ENCODE data around the gene PHC2.

PHC2 gene

GRCh38 chr1:33375316-33375715, 55.6 kb downstream of the PHC2 start:
- no peak overlapping the region for H3K27ac ChIP-seq
- H3K9ac ChIP-seq = no peak overlapping the region

GRCh38 chr1:33374336-33375105, 56.4 kb downstream of the PHC2 start:
- no peaks in the 10 kb centered on the region for H3K4me1 ChIP-seq
- no peaks in the 10 kb centered on the region for H3K27me3 ChIP-seq (ENCODE audit: control insufficient read depth, insufficient read depth, low read length)
- H3K9ac ChIP-seq = no peak overlapping the region
- H2AFZ ChIP-seq = no peak overlapping the region
- H3K36me3 ChIP-seq (ENCODE audit: control insufficient read depth, insufficient read depth, low read length) = no peaks in the 10 kb centered on the region
- no peak for TF ChIP-seq CTCF (IDR thresholded peaks at IDR 0.05)
- no peaks in the 10 kb centered on the region for H3K9me3 ChIP-seq (ENCODE audit: control insufficient read depth, low read length)
- no peaks in the 10 kb centered on the region for H3K79me2 ChIP-seq
- no peak overlapping the region for H3K4me2 ChIP-seq (ENCODE audit: low read length)
- no peak overlapping the region for H3K4me3 ChIP-seq (ENCODE audit: low read depth, low read length)
- H3K27ac ChIP-seq = no peak overlapping the region

More at GRCh38 chr1:33375316-33375715, 55.6 kb downstream of the PHC2 start:
- no peak overlapping the region for H3K4me2 ChIP-seq (ENCODE audit: low read length)
- peaks cover 5% of the 10 kb centered on the region for H3K4me1 ChIP-seq
- H3K27me3 ChIP-seq (ENCODE audit: control insufficient read depth, insufficient read depth, low read length) = no peaks in the 10 kb centered on the region
- TF ChIP-seq CTCF (IDR thresholded peaks at IDR 0.05) = no peak
- no peaks in the 10 kb centered on the region for H3K79me2 ChIP-seq
- H3K9me3 ChIP-seq (ENCODE audit: control insufficient read depth, low read length) = no peaks in the 10 kb centered on the region
- no peaks in the 10 kb centered on the region for H3K36me3 ChIP-seq (ENCODE audit: control insufficient read depth, insufficient read depth, low read length)
- H3K4me3 ChIP-seq (ENCODE audit: low read depth, low read length) = no peak overlapping the region
- H2AFZ ChIP-seq = no peak overlapping the region

GRCh38 chr1:33373606-33374005, 57.3 kb downstream of the PHC2 start:
- no peaks in the 10 kb centered on the region for H3K36me3 ChIP-seq (ENCODE audit: control insufficient read depth, insufficient read depth, low read length)
- no peak overlapping the region for H2AFZ ChIP-seq
- no peaks in the 10 kb centered on the region for H3K79me2 ChIP-seq
- TF ChIP-seq CTCF (IDR thresholded peaks at IDR 0.05) = no peak
- no peak overlapping the region for H3K27ac ChIP-seq
- no peak overlapping the region for H3K4me2 ChIP-seq (ENCODE audit: low read length)
- no peak overlapping the region for H3K9ac ChIP-seq
- no peak overlapping the region for H3K4me3 ChIP-seq (ENCODE audit: low read depth, low read length)
- no peaks in the 10 kb centered on the region for H3K4me1 ChIP-seq
- H3K27me3 ChIP-seq (ENCODE audit: control insufficient read depth, insufficient read depth, low read length) = no peaks in the 10 kb centered on the region
- H3K9me3 ChIP-seq (ENCODE audit: control insufficient read depth, low read length) = no peaks in the 10 kb centered on the region

- H3K27ac ChIP-seq = no peak overlapping the region
- no peaks in the 10 kb centered on the region for H3K79me2 ChIP-seq
- no peaks in the 10 kb centered on the region for H3K9me3 ChIP-seq (ENCODE audit: control insufficient read depth, low read length)
- H2AFZ ChIP-seq = no peak overlapping the region
- no peak for TF ChIP-seq CTCF (IDR thresholded peaks at IDR 0.05)
- H3K27me3 ChIP-seq (ENCODE audit: control insufficient read depth, insufficient read depth, low read length) = no peaks in the 10 kb centered on the region
- H3K4me2 ChIP-seq (ENCODE audit: low read length) = no peak overlapping the region
- no peaks in the 10 kb centered on the region for H3K4me1 ChIP-seq
- no peaks in the 10 kb centered on the region for H3K36me3 ChIP-seq (ENCODE audit: control insufficient read depth, insufficient read depth, low read length)
- no peak overlapping the region for H3K9ac ChIP-seq
- H3K4me3 ChIP-seq (ENCODE audit: low read depth, low read length) = no peak overlapping the region
These were observed 58.2 kb downstream of the PHC2 start for GRCh38 chr1:33372677-33373076.

- Histone ChIP-seq H3K27ac (no peak overlapping the region), H3K4me2 (ENCODE audit: low read length) (no peak overlapping the region), H3K27me3 (ENCODE audit: control insufficient read depth, insufficient read depth, low read length) (no peaks in the 10 kb centered on the region), H3K4me1 (no peaks in the 10 kb centered on the region), H3K9ac (no peak overlapping the region), H3K36me3 (ENCODE audit: control insufficient read depth, insufficient read depth, low read length) (no peaks in the 10 kb centered on the region), H3K9me3 (ENCODE audit: control insufficient read depth, low read length) (no peaks in the 10 kb centered on the region), H2AFZ (no peak overlapping the region), H3K4me3 (ENCODE audit: low read depth, low read length) (no peak overlapping the region), H3K79me2 (no peaks in the 10 kb centered on the region)
- TF ChIP-seq CTCF (IDR thresholded peaks at IDR 0.05) = no peak
These were observed 58.7 kb downstream of the PHC2 start for GRCh38 chr1:33372162-33372561.

All from parathyroid adenoma (tissue), 2 donors.